GM19351 (cell line): ENCODE data around the gene TANC1.
A peak's percentile ranks its signal among the peaks of the same experiment; 100 is the strongest.
"Not testable (repeated sequence)": the region's sequence is repeated elsewhere in the genome, so short reads cannot be mapped to it uniquely, and the experiment has no call there.

Source experiments
- ATAC-seq: cut with Tn5 transposase; IDR thresholded peaks from one replicate; pipeline ENCODE4 v1.9.1; 2021; ENCODE audit warnings: mild to moderate bottlenecking, moderate library complexity; ENCODE audit not compliant: unreplicated experiment

The TANC1 gene

DNA sequence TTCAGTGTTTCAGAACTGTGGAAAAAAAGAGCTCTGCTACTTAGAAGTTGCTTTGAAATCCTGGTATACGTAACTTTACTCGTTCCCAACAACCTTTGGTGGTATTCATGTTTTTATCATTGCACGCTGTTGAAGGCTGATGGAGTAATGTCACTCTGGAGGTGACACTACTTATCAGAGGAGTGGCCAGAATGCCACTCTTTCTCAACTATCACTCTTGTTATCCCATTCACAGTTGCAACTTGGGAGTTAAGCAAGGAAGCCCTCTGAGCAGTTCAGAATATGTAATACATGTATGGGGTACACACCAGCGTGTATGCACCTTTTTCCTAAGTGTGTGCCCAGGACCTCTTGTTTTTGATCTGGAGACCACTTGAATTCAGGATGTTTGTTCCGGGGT is 53.6 kb downstream of the TANC1 start:
- no peak for ATAC-seq

- no peak for ATAC-seq
These were observed 57.7 kb downstream of the TANC1 start for GRCh38 chr2:159026170-159026569.

- no peak for ATAC-seq
These were observed 60.3 kb downstream of the TANC1 start for GRCh38 chr2:159028776-159029175.

GRCh38 chr2:159029936-159030335 is 61.5 kb downstream of the TANC1 start:
- no peak for ATAC-seq

DNA sequence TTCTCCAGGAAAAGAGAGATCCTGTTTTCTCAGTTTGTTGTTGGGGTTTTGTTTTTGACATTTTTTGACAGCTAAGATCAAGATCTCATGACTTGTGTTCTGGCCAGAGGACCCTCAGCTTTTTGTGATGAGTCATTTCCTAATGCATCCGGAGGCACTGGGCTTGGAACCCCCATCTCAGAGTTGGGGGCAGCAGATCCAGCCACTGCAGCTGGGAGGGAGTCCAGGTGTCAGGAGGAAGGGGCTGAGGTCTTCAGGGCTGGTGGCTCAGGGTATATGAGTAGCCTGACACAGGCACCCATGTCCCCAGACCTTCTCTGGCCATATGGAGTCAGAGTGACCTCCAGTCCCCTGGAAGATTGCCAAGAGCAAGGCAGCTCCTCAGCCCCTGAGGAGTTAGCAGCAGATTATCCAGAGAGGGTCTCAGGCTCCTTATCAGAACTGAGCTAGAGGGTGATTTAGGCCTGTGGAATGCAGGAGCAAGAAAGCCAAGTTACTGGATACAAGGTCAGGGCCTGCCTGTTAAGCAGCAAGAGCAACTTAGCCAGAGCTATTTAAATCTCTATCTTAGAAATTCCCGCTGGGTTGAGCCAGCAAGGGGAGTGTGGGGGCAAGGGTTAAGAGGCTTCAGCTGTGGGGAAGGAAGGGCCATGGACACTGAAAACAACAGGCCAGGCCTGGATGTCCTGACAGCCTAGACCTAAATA is 62.4 kb downstream of the TANC1 start:
- ATAC-seq = no peak

- ATAC-seq = no peak
These were observed 63.7 kb downstream of the TANC1 start for GRCh38 chr2:159032146-159032545.

- peak; percentile 42 for ATAC-seq
These were observed 64.1 kb downstream of the TANC1 start for GRCh38 chr2:159032580-159032979.

- ATAC-seq = no peak
These were observed 66.3 kb downstream of the TANC1 start for GRCh38 chr2:159034713-159035112.

DNA sequence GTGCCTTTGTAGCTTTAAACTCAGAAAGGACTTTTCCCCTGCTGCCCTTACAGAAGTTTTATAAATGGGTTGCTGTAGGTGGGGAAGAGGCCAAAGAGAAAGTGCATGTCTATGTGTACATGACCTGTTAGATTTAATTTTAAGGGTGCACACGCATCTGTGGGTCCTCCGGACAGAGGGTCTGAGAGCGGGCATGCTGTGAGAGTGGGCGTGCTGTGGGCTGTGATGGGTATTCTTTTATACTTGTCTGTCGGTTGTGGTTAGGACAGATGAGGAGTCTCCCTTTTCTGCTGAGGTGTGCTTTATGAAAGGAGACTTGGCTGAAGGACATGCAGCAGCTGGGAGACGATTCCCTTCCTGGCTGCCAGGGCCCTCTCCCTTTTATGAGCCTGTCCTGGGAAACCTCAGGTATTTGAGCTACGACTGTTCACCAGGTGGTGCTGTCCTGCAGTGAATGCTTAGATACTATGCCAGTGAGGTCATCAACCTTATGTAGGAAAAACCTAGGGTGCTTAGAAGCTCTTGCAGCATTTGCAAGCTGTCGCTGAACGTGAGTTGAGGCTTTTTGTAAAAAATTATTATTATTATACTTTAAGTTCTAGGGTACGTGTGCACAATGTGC is 67.5 kb downstream of the TANC1 start:
- no peak for ATAC-seq

DNA sequence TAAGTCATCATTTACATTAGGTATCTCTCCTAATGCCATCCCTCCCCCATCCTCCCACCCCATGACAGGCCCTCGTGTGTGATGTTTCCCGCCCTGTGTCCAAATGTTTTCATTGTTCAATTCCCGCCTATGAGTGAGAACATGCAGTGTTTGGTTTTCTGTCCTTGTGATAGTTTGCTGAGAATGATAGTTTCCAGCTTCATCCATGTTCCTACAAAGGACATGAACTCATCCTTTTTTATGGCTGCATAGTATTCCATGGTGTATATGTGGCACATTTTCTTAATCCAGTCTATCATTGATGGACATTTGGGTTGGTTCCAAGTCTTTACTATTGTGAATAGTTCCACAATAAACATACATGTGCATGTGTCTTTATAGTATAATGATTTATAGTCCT is 68.0 kb downstream of the TANC1 start:
- ATAC-seq = not testable (repeated sequence)

GRCh38 chr2:159041328-159041727 is 72.9 kb downstream of the TANC1 start:
- not testable (repeated sequence) for ATAC-seq

DNA sequence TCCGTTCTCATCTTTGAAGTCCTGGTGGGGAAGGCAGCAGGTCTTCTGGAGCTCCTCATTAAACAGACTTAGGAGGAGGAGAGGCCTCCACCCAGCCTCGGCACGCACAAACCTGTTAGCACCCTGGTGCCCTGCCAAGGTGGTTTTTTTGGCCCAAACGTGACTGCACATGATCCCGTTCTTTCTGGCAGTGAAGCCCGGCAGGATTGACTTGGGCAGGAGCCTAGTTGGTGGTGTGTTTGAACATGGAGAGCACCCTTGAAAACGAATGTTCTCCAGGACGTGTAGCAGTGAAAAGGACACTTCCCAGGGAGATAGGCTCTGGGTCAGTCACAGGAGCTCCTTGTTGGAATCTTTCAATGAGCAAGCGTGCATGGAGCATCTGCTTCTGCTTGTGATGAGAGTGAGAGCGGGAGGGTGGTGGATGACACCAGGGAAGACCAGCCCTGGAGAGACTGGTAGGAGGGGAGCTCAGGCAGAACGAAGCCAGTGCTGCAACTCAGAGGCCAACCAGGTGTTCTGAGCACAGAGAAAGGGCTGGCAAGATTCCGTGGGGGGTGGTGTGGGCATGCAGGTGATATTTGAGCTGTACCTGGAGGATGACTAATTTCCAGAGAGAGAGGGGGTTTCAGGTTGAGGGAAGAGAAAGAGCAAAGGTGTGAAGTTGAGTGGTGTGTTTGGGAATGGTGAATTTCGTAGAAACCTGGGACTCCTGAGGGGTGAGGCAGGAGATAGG is 73.8 kb downstream of the TANC1 start:
- no peak for ATAC-seq

DNA sequence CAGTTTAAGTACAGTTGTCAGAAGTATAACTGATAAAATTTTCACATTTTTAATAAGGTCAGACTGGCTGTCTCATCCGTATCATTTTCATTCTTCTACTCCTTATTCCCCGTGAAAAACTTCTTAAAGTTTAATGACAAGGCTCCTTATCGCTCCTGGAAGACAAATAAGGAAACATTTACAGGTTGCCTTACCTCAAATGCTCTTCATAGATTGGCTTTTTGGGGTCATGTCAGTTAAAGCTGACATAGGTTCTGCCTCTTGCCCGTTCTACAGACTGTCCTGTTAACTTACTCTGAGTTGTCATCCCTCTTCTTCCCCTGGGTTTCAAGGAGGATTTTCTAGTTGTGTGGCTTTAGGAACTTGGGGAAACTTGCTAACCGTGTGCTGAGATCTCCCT is 75.3 kb downstream of the TANC1 start:
- ATAC-seq = no peak

GRCh38 chr2:159044804-159045286 is 76.4 kb downstream of the TANC1 start:
- ATAC-seq = no peak

- ATAC-seq = no peak
These were observed 77.4 kb downstream of the TANC1 start for GRCh38 chr2:159045545-159046454.

- ATAC-seq = no peak
These were observed 78.5 kb downstream of the TANC1 start for GRCh38 chr2:159046966-159047365.

- no peak for ATAC-seq
These were observed 82.0 kb downstream of the TANC1 start for GRCh38 chr2:159050426-159050825.

DNA sequence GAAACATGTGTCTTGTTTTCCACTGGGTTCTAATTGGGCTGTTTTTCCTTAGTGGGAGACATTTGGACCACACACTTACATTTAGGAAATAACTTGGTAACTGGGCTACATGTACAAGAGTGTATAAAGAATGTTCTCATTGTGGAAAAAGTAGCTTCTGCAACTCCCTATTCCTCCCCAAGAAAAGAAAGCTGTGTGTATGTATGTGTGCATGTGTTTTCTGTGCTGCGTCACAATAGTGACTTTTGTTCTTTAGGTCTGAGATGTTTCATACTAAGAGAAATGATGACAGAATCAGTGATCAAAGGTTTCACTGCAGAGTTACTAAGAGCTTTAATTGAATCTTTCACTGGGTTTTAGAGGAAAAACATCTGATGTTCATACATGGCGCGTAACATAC is 82.7 kb downstream of the TANC1 start:
- no peak for ATAC-seq

DNA sequence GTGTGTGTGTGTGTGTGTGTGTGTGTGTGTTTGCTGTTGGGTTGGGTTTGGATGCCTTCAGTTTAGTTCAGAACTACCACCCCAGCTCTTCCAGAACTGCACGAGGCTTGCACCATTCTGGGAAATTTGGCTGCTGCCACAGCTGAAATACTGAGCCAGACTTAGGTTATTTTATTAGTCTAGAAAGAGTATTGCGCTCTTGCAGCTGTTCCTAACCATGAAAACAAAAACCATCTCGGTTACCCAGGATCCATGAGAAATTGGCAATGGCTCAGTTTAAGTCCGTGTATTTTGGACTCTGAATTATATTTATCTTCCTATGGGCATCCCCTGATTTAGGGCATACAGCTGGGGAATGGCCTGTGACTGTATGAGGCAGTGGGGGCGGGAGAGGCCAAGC is 83.2 kb downstream of the TANC1 start:
- no peak for ATAC-seq

DNA sequence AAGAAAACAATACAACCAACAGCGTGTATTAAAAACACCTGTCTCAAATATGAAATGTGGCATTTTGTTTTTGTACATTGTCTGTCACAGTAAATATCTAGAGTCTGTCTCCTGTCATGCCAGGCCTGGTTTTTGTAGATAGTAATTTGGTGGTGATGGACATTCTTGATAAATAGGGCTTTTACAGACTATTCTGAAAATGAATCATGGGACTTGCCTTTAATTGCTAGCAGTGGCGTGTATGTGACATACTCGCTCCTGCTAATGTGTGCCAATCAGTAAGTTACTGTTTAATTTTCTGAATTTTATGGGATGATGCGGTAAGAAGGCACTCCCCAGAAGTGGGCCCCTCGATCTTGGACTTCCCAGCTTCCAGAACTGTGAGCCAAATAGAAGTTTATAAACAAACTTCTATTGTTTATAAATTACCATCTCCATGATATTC is 83.7 kb downstream of the TANC1 start:
- no peak for ATAC-seq
